Stimulated activated naive CD8-positive, alpha-beta T cell treated with anti-CD3 and anti-CD28 coated beads, Interleukin-15, Interleukin-2, amounts not matched to agents 100 ng/mL and 50 ng/mL, for 24 hours (primary cell): ENCODE data around the gene HEYL.
"Not testable (repeated sequence)": the region's sequence is repeated elsewhere in the genome, so short reads cannot be mapped to it uniquely, and the experiment has no call there.

Experiments
- H3K27ac Mint-ChIP-seq: one replicate; pipeline ENCODE4 v1.8.0; 2021; ENCODE audit warnings: mild to moderate bottlenecking, mixed read lengths
- H3K27me3 Mint-ChIP-seq: one replicate; pipeline ENCODE4 v1.8.0; 2021; ENCODE audit warnings: mixed read lengths
- H3K36me3 Mint-ChIP-seq: one replicate; pipeline ENCODE4 v1.8.0; 2021; ENCODE audit warnings: low read depth, mixed read lengths
- H3K4me1 Mint-ChIP-seq: one replicate; pipeline ENCODE4 v1.8.0; 2021; ENCODE audit warnings: low read depth, mixed read lengths
- H3K4me3 Mint-ChIP-seq: one replicate; pipeline ENCODE4 v1.8.0; 2021; ENCODE audit warnings: mild to moderate bottlenecking, mixed read lengths
- H3K9me3 Mint-ChIP-seq: one replicate; pipeline ENCODE4 v1.8.0; 2021; ENCODE audit warnings: mixed read lengths

Gene HEYL

GRCh38 chr1:39617488-39618049, 21.9 kb downstream of the HEYL start:
- H3K9me3 Mint-ChIP-seq = no peaks in the 10 kb centered on the region
- no peak overlapping the region for H3K4me3 Mint-ChIP-seq
- no peaks in the 10 kb centered on the region for H3K36me3 Mint-ChIP-seq
- H3K4me1 Mint-ChIP-seq = no peaks in the 10 kb centered on the region
- H3K27me3 Mint-ChIP-seq = no peaks in the 10 kb centered on the region
- no peak overlapping the region for H3K27ac Mint-ChIP-seq

- no peaks in the 10 kb centered on the region for H3K36me3 Mint-ChIP-seq
- no peaks in the 10 kb centered on the region for H3K9me3 Mint-ChIP-seq
- no peaks in the 10 kb centered on the region for H3K4me1 Mint-ChIP-seq
- H3K27me3 Mint-ChIP-seq = no peaks in the 10 kb centered on the region
- no peak overlapping the region for H3K27ac Mint-ChIP-seq
- H3K4me3 Mint-ChIP-seq = no peak overlapping the region
Measured at GRCh38 chr1:39615086-39615673, 24.3 kb downstream of the HEYL start.

- Mint-ChIP-seq H3K4me3 (no peak overlapping the region), H3K9me3 (no peaks in the 10 kb centered on the region), H3K36me3 (no peaks in the 10 kb centered on the region), H3K27me3 (no peaks in the 10 kb centered on the region), H3K4me1 (peaks cover 4% of the 10 kb centered on the region), H3K27ac (no peak overlapping the region)
Measured at GRCh38 chr1:39614488-39614887, 25.0 kb downstream of the HEYL start.

GRCh38 chr1:39613250-39613649, 26.2 kb downstream of the HEYL start:
- Mint-ChIP-seq H3K27ac (no peak overlapping the region), H3K4me3 (no peak overlapping the region), H3K36me3 (no peaks in the 10 kb centered on the region), H3K4me1 (peaks cover 7% of the 10 kb centered on the region), H3K27me3 (no peaks in the 10 kb centered on the region), H3K9me3 (no peaks in the 10 kb centered on the region)

- Mint-ChIP-seq H3K27me3 (peaks cover 1% of the 10 kb centered on the region), H3K4me3 (no peak overlapping the region), H3K4me1 (peaks cover 7% of the 10 kb centered on the region), H3K36me3 (no peaks in the 10 kb centered on the region), H3K27ac (no peak overlapping the region), H3K9me3 (no peaks in the 10 kb centered on the region)
Measured at GRCh38 chr1:39609618-39610331, 29.7 kb downstream of the HEYL start.

- H3K27ac Mint-ChIP-seq = no peak overlapping the region
- H3K9me3 Mint-ChIP-seq = no peaks in the 10 kb centered on the region
- H3K36me3 Mint-ChIP-seq = no peaks in the 10 kb centered on the region
- H3K27me3 Mint-ChIP-seq = peaks cover 6% of the 10 kb centered on the region
- no peak overlapping the region for H3K4me3 Mint-ChIP-seq
- peaks cover 7% of the 10 kb centered on the region for H3K4me1 Mint-ChIP-seq
Measured at GRCh38 chr1:39608921-39609320, 30.5 kb downstream of the HEYL start.

GRCh38 chr1:39603677-39604076, 35.8 kb downstream of the HEYL start:
- not testable (repeated sequence) for H3K27ac Mint-ChIP-seq, H3K9me3 Mint-ChIP-seq, H3K36me3 Mint-ChIP-seq, H3K4me1 Mint-ChIP-seq, H3K4me3 Mint-ChIP-seq
- H3K27me3 Mint-ChIP-seq = peaks cover 25% of the 10 kb centered on the region

- H3K4me1 Mint-ChIP-seq, H3K27ac Mint-ChIP-seq, H3K4me3 Mint-ChIP-seq, H3K36me3 Mint-ChIP-seq, H3K9me3 Mint-ChIP-seq: not testable (repeated sequence)
- peaks cover 25% of the 10 kb centered on the region for H3K27me3 Mint-ChIP-seq
Measured at GRCh38 chr1:39601667-39602255, 37.7 kb downstream of the HEYL start.

- Mint-ChIP-seq H3K4me3 (no peak overlapping the region), H3K27ac (no peak overlapping the region)
Measured at GRCh38 chr1:39596163-39596562, 43.3 kb downstream of the HEYL start.

GRCh38 chr1:39593386-39593785, 46.1 kb downstream of the HEYL start:
- H3K36me3 Mint-ChIP-seq = no peaks in the 10 kb centered on the region
- no peak overlapping the region for H3K4me3 Mint-ChIP-seq
- no peak overlapping the region for H3K27ac Mint-ChIP-seq
- H3K4me1 Mint-ChIP-seq = peaks cover 4% of the 10 kb centered on the region
- H3K27me3 Mint-ChIP-seq = peaks cover 4% of the 10 kb centered on the region
- no peaks in the 10 kb centered on the region for H3K9me3 Mint-ChIP-seq

More at GRCh38 chr1:39596163-39596562, 43.3 kb downstream of the HEYL start:
- Mint-ChIP-seq H3K9me3 (no peaks in the 10 kb centered on the region), H3K27me3 (peaks cover 8% of the 10 kb centered on the region), H3K4me1 (peaks cover 8% of the 10 kb centered on the region), H3K36me3 (no peaks in the 10 kb centered on the region)

- Mint-ChIP-seq H3K9me3 (no peaks in the 10 kb centered on the region), H3K27ac (no peak overlapping the region), H3K4me3 (no peak overlapping the region), H3K36me3 (no peaks in the 10 kb centered on the region), H3K4me1 (no peaks in the 10 kb centered on the region), H3K27me3 (peaks cover 4% of the 10 kb centered on the region)
Measured at GRCh38 chr1:39592069-39592468, 47.4 kb downstream of the HEYL start.

- Mint-ChIP-seq H3K4me3 (no peak overlapping the region), H3K27ac (no peak overlapping the region), H3K36me3 (no peaks in the 10 kb centered on the region), H3K27me3 (peaks cover 4% of the 10 kb centered on the region), H3K4me1 (no peaks in the 10 kb centered on the region), H3K9me3 (no peaks in the 10 kb centered on the region)
Measured at GRCh38 chr1:39590546-39590945, 48.9 kb downstream of the HEYL start.

GRCh38 chr1:39585933-39586332, 53.5 kb downstream of the HEYL start:
- Mint-ChIP-seq H3K4me1 (no peaks in the 10 kb centered on the region), H3K27ac (no peak overlapping the region), H3K4me3 (no peak overlapping the region), H3K27me3 (no peaks in the 10 kb centered on the region), H3K9me3 (no peaks in the 10 kb centered on the region), H3K36me3 (no peaks in the 10 kb centered on the region)

GRCh38 chr1:39576016-39576657, 63.3 kb downstream of the HEYL start:
- peaks cover 38% of the 10 kb centered on the region for H3K4me1 Mint-ChIP-seq
- no peaks in the 10 kb centered on the region for H3K27me3 Mint-ChIP-seq
- H3K36me3 Mint-ChIP-seq = peaks cover 45% of the 10 kb centered on the region
- peak overlapping the region; percentile 89 for H3K27ac Mint-ChIP-seq
- peak overlapping the region; percentile 90 for H3K4me3 Mint-ChIP-seq
- H3K9me3 Mint-ChIP-seq = no peaks in the 10 kb centered on the region
